Placental pericyte (primary cell): ENCODE measurements around the gene DAPK3. TPM values are rescaled to one million over a fixed set of nuclear protein-coding genes. Genes with fewer than 3 reads are reported as not detected.
A peak's percentile ranks its signal among the peaks of the same experiment; 100 is the strongest.

Experiments
- small RNA-seq: library from RNA; depleted of rRNA; stranded (forward); fragments of <200 nt; gene quantifications from one replicate; pipeline ENCODE3, GENCODE V24; 2012; ENCODE audit warnings: low replicate concordance
- total RNA-seq: library from RNA; depleted of rRNA; stranded (reverse); fragments of >200 nt; gene quantifications from 2 replicates; pipeline ENCODE4 v1.2.3, GENCODE V29; 2012

The DAPK3 gene
- total RNA-seq = 134 and 187 TPM in 2 replicates

GRCh38 chr19:3970808-3971598, at the start of gene DAPK3:
Gene DAPK3 (minus strand): TSS chr19:3971099. CDS start chr19:3969735, 1,364 bp downstream.

GRCh38 chr19:4007021-4007835, 36.3 kb upstream of the DAPK3 start, which contains the start of gene PIAS4:
Gene PIAS4 (plus strand): TSS chr19:4007736. CDS start chr19:4007761, 25 bp downstream.

GRCh38 chr19:3984908-3985642, 14.2 kb upstream of the DAPK3 start, which contains the start of gene EEF2:
Gene EEF2 (minus strand): TSS chr19:3985463. CDS start chr19:3985380, 83 bp downstream.

GRCh38 chr19:3932931-3933810, 37.7 kb downstream of the DAPK3 start, which contains the start of gene NMRK2:
Gene NMRK2 (plus strand): TSS chr19:3933069. CDS start chr19:3933672, 603 bp downstream.

Small RNAs within 50 kb of the gene (small RNA-seq; reads per million reads assigned to genes)
- gene RN7SL202P (not detected), gene SNORD37 (53.0 reads per million, percentile 98 among the genes with 10 or more reads in this experiment)

Other genes starting within 250 kb of the DAPK3 start
- 24.1 and 27.8 TPM in 2 replicates for gene APBA3, start 209.4 kb downstream of the DAPK3 start, total RNA-seq
- 41.4 and 61.5 TPM in 2 replicates for gene MRPL54, start 208.4 kb downstream of the DAPK3 start, total RNA-seq
- gene RAX2, start 198.9 kb downstream of the DAPK3 start, total RNA-seq = not detected in 2 replicates
- not detected in 2 replicates for gene MATK, start 184.7 kb downstream of the DAPK3 start, total RNA-seq
- not detected in 2 replicates for gene ZFR2, start 102.1 kb downstream of the DAPK3 start, total RNA-seq
- gene ATCAY, start 90.4 kb downstream of the DAPK3 start, total RNA-seq = 0.14 TPM in 1 of 2 replicates, not detected in the other
- gene NMRK2, start 38.0 kb downstream of the DAPK3 start, total RNA-seq = not detected in 2 replicates
- 2,308 and 5,096 TPM in 2 replicates for gene EEF2, start 14.4 kb upstream of the DAPK3 start, total RNA-seq
- 28.2 and 29.9 TPM in 2 replicates for gene PIAS4, start 36.6 kb upstream of the DAPK3 start, total RNA-seq
- gene ZBTB7A, start 95.8 kb upstream of the DAPK3 start, total RNA-seq = 32.4 and 60.0 TPM in 2 replicates
- 161 and 218 TPM in 2 replicates for gene MAP2K2, start 153.0 kb upstream of the DAPK3 start, total RNA-seq
- gene CREB3L3, start 182.5 kb upstream of the DAPK3 start, total RNA-seq = not detected in 2 replicates
- 19.7 and 27.3 TPM in 2 replicates for gene SIRT6, start 211.5 kb upstream of the DAPK3 start, total RNA-seq
- 0.14 and 0.66 TPM in 2 replicates for gene ANKRD24, start 211.6 kb upstream of the DAPK3 start, total RNA-seq